Femur (tissue), 1 donor: ENCODE results near the gene MAGI1.

Source experiments
- DNase-seq: peaks from one replicate; pipeline ENCODE4 v3.0.0-alpha.2; 2017

The MAGI1 gene

DNA sequence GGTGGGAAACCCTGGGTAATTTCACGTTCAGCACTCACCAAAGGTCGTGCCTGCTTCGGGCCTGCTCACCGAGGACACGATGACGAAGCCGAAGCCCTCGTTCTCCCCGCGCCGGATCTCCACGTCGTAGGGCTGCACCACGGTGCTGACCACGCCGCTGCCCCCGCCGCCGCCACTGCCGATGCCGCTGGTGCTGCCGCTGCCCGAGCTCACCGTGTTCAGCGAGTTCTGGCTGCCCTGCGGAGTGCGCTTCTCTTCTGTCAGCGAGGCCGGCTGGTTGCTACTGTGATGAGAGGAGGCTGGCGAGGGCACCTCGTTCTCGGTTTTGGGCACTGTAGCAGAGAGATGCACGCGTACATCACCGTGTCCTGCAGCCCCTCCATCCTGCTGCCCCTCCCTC, 659.5 kb downstream of the MAGI1 start:
- no peak for DNase-seq

DNA sequence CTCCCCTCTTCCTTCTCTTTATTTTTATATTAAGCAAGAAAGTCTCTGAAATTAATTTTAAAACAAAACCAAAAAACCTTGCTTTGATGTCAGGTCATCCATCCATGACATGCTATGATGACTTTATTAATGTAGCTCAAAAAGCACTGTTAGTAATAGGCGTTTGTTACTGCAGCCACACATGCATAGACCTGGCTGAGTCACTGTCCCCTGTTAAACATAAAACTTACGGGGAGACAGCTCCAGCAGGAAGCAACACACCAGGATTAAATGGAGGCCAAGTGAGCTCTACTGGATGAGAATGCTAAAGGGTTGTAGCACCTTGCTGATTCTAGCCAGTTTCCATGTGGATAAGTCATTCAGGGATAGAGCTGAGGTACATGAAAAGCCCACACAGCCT, 661.1 kb downstream of the MAGI1 start:
- DNase-seq = no peak

DNA sequence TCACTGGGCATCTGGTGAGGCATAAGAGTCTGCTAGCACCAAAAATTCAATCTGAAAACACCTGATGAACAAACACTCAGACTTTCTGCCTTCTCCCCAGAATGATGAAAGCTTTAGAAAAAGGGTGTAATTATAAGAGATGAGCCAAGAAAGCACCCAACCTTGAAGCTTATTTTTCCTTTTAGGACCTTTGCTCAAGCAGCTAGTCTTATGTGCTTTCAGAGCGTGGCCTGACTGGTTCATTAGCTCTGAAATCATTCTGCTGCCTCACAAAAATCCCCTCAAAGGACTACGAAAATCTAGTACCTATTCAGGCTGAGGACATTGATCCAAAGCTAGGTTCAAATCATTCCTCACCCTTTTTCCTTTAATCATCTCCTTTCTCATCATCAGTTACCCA, 662.3 kb downstream of the MAGI1 start:
- no peak for DNase-seq

DNA sequence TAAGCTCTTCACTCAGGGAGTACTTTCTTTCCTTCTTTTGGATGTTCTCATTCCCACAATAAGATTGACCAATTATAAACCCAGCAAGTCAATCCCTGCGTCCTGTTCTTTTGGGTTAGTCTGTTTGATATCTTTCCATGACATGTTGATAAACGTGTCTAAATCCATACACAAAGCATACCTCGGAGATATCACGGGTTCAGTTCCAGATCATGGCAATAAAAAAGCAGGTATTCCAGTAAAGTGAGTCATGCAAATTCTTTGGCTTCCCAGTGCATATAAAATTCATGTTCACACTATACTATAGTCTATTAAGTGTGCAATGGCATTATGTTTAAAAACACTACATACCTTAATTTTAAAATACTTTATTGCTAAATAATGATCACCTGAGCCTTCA, 667.7 kb downstream of the MAGI1 start:
- DNase-seq = no peak

DNA sequence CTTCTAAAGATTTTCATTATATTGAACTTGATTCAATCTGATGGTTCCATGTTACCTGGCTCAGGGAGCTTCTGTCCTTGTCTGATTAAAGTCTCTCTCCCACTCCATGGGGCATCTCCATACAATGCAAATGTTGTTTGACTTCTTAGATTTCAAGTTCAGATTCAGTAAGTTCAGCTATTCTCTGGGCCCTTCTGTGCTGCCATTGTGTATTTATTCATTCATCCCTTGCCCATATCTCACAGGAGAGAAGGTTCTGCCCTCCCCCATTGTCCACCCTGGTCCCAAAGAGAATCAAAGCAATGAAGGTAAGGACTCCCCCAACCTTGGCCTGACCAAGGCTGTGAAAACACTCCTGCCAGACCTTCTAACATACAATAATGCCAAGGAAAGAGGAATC, 669.9 kb downstream of the MAGI1 start:
- no peak for DNase-seq

DNA sequence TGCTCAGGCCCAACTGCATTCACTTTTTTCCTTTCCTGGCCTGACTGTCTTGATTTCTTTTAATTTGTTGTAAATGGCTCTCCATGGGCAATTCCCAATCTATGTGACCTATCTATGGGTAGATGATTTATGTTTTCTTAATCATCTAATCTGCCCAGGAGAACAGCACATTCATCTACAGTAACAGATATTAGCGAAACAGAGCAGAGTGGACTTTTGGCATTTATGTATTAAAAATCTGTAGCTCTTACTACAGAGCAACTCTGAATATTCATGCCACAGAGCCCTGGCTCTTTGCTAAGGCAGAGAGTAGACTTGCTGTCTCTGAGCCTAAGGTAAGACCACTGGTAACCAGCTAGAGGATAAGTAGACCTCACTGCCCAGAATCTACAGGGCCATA, 676.0 kb downstream of the MAGI1 start:
- no peak for DNase-seq

DNA sequence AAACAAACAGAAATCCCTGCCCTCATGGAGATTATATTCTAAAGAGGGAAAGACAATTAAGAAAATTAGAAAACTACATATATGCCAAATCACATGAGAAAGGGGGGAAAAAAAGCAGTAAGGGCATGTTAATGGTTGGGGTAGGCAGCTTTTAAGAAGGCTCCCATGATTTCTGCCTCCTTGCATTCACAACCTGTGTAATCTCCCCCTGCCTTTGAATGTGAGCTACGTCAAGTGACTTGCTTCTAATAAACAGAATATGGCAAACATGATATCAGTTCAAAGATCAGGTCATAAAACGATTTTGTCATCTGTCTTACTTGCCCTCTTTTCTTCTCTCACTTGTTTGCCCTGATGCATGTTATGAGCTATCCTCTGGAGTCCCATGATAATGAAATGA, 677.3 kb downstream of the MAGI1 start:
- no peak for DNase-seq

DNA sequence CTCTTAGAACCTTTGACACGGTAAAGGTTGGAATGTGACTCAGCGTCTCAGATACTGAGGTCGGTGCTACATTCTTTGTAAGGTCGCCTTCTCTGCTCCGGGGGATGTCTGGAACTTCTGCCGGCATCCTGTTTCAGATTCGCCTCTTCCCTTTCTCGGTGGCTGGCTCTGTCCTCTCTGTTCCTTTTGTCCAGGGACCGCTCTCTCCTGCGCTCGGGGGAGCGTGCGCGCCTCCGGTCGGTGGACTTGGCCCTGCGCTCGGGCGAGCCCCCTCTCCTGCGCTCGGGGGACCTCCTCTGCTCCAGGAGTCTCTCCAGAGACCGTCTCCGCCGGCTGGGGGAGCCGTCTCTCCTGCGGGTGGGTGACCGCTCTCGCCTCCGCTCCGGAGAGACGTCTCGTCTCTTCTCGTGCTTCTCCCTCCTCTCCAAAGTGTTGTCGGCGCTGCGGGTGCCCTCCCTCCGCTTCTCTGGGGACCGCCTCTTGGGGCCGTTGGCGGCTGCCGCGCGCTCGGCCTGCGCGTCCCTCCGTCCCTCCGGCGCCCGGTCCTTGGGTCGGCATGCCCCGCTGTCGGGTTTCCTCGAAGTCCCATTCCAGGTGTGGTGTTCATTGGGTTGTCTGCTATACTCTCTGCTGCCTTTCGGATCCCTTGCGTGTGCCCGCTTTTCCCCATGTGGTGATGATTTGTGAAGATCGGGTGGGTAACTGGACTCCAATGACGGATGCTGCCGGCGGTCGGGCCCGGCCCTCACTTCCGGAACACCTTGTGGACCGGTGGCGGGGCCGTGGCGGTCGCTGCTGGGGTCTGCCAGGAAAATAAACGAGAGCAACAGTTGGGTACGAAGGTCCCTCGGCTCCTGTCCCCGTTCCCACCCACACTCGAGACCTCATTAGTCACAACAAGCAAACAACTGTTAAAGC, 682.1 kb downstream of the MAGI1 start:
- DNase-seq = peak; percentile 37

DNA sequence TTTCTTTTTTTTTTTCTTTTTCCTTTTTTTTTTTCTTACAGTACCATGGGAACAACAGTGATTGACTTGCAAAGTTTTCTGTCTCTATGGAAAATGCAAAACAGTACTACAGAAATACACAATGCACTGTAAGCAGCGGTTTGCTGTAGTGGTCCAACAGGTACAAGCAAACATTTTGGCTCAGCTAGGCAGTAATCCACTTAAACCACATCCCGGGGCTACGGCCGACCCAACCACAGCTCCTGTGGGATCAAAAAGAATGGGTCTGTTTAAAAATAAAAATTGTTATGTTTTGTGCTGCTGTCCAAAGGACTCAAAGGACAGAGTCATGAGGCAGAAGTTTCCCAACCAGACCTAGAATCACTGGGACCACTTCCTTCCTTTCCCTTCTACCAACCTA, 683.8 kb downstream of the MAGI1 start:
- peak; percentile 56 for DNase-seq

DNA sequence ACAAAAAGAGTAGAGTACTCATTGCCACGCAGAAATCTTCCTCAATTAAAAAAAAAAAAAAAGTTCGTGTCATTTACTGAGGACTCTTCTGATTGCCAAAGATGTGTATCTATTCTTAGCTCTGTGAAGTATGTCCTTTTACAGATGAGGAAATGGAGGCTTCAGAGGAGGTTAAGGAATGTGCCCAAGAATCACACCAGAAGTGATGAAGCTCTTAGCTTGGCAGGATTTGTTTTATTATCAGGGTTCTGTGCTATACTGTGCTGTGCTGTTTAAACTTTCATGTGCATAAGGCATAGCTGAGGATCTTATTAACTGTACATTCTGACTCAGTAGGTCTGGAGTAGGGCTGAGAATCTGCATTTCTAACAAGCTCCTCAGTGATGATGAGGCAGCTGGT, 685.8 kb downstream of the MAGI1 start:
- no peak for DNase-seq

DNA sequence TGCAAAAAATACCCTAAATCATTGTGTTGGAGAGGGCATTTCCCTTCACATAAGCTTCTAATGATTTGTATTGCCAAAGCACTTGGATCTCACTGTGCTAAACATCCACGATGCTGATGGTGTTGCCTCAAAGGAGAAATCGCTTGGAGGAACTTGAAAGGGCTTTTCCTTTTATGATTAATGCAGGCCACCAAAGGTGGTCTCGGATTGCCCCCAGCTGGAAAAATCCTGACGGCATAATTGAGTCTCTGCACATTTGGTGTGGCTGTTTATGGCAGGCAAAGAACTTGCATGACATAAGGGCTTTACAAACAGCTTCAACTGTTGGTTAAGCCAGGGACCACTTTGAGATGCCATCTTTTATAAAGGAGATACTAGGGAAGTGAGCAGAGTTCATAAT, 687.0 kb downstream of the MAGI1 start:
- no peak for DNase-seq

DNA sequence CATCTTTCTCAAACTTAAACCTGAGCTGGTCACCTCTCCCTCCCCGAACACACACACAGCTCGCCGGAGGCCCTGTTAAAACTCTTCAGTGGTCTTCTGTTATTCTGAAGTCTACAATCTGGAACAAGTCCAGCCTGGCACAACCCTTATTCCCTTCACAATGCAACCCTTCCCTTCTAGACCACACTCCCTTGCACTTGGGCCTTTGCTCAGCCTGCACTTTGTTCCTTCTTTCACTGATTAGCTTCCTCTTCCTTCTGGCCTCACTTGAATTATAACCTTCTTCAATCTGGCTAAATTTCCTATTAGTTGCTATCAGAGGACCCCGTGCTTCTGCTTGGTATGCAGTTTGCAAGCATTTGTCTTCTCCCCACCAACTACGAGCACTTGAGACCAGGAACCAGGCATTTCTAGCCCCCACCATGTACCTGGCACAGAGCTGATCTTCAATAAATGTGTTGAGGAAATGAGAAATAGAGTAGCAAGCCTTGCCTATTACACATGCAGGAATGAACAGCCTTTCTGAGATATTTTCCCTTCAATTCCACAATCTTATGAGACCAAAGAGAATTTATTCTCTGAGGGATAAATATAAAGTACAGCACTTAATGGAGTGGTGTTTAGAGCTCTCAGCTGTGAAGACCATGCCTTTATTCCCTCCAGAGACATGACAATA, 687.8 kb downstream of the MAGI1 start:
- no peak for DNase-seq

DNA sequence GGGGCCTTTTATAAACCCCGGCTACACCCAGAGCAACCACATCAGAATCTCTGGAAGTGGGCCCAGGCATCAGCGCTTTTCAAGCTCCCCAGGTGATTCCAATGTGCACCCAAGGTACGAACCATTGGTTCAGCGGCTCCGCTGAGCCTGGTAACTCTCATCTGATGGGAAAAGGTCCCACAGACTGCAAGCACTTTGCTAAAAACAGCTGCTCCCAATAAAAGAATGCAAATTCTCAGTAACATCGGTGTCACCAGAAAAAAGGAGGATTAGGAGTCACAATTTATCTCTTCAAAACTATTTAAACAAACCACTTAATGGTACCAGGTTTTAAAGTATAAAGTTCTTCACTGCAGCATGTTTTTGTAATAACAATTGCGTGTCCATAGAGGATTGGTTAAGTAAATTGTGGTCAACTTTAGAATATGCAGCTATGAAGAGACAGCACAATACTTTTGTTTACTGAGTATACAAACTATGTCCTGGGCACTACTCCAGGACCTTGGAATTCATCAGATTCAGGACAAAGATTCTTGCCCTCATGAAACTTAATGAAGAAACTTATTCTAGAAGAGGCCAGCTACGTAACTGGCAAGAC, 690.2 kb downstream of the MAGI1 start:
- no peak for DNase-seq

DNA sequence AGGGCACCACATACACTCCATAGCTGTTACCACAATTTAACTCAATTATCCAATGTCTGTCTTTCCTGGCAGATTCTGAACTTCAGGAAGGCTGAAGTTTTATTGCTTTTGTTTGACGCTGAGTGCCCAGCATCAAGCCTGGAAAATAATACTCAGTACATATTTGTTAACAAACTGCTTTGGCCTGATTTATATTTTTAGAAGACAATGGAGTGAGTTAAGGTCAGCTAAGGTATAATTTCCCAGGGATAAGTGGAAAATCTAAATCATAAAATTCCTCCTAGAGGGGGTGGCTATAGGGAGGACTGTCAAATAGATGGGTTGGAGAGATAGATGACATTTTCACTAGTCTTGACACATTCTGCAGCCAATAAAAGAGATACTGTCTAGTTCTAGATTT, 691.6 kb downstream of the MAGI1 start:
- DNase-seq = no peak

DNA sequence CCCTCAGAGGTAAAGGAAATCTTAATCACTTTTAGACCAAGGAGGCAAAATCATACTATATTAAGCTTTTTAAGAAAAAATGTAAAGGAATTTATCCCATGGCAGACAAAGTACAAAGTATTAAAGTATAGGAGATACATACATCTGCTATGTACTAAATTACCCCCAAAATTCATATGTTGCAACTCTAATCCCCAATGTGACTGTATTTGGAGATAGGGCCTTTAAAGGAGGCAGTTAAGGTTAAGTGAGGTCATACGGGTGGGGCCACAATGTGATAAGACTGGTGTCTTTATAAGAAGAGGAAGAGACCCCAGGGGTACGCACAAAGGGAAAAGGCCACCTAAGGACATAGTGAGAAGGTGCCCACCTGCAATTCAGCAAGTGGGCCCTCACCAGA, 693.9 kb downstream of the MAGI1 start:
- no peak for DNase-seq

DNA sequence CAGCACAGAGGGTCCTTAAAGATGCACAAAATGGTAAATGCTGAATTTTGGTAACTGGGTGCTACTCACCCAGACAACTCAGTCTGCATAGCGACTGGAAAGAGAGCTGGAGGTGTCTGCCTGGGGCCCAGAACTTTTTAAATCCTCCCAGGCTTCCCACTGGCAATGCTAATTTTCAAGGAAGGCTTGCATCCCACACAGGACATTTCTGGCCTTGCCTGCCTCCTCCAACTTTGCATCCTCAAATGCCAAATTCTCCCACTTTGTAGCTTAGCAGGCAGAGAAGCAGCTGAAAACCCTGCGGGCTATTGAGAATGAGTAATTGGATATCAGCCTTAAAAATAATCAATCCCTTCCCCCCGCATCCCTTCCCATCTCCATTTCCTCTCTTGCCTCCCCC, 694.3 kb downstream of the MAGI1 start:
- DNase-seq = no peak

DNA sequence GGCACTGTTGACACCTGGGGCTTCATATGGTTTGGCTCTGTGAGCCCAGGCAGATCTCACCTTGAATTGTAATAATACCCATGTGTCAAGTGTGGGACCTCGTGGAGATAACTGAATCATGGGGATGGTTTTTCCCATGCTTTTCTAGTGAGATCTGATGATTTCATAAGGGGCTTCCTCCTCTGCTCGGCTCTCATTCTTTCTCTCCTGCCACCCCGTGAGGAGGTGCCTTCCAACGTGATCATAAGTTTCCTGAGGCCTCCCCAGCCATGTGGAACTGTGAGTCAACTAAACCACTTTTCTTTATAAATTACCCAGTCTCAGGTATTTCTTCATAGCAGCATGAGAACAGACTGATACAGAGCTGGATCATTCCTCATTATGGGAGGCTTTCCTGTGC, 695.0 kb downstream of the MAGI1 start:
- DNase-seq = no peak

DNA sequence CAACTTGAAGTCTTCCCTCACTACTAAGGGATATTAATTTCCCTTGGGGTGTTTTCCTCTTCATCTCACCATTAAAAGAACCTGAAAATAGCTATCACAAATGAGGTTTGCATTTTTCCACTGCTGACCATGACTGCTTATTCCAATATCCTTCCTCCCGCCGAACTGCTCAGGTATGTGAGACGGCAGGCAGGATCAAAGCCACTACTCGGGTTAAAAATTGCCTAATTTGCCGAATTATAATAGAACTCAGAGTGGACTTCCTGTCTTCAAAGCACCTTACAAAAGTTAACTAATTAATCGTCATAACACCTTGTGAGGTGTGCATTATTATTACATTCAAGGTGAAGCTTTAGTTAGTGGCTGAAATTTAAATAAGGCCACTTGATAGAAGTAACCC, 695.7 kb downstream of the MAGI1 start:
- no peak for DNase-seq

DNA sequence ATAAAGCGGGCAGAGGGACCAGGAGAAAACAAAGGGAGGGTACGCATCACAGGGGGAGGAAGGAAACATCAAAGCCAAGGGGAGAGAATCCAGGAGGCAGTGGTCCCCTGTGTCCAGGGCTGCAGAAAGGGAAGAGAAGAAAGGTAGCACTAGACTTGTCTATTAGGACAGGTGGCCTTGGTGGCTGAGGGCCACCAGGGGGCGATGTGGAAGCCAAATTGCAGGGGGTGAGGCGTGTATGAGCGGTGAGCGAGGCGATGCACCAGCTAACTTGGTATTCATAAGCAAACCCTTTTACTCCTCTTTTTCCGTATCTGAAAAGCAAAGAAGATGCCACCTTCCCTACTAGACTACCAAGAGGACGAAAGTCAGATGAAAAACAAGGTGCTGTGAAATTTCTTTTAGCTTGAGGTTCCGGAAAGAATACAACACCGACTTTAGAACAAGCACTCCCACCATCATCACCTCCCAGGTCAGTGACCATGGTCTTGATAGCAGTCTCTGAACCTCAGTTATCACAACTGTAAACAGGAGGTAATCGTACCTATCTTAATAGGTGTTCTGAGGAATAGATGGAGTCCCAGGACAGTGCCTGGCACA, 696.5 kb downstream of the MAGI1 start:
- DNase-seq = peak; percentile 29

DNA sequence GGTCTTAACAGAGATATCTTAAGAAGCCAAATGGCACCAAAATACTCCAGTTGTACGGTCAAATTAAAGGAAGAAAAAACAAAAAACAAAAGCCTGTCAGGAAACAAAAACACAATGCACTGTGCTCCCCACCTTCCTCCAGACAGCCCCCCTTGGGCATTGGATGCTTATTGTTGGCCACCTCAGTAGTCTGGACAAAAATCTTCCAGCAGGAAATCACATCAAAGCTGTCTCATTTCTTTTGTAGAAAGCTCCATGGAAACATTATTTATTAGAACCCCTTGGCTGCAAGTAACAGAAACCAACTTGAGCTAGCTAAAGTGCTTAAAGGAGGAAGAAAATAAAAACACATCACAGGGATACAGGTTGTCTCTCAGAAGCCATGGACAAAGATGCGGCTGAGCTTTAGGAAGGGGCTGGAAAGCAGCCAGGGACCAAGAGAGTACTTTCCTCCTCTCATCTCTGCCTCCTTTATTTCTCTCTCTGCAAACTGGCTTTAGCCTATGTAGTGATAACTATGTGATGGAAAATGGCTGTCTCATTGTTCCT, 699.5 kb downstream of the MAGI1 start:
- DNase-seq = no peak

DNA sequence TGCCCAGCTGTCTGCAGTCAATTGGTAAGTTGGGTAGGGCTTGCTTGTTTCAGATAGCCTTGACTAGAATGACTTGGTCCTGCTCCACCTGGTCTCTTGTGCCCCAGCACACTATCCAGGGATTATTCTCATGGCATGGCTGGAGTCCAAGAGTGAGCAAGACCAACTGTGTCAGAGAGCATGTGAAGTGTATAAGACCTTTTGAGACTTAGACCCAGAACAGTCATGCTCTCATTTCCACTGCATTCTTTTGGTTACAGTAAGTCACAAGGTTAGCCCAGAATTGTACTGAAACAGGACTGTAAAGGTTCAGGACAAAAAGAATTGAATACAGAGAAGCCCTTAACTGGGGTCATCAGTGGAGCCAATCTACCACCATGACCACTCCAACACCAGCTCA, 700.1 kb downstream of the MAGI1 start:
- no peak for DNase-seq

DNA sequence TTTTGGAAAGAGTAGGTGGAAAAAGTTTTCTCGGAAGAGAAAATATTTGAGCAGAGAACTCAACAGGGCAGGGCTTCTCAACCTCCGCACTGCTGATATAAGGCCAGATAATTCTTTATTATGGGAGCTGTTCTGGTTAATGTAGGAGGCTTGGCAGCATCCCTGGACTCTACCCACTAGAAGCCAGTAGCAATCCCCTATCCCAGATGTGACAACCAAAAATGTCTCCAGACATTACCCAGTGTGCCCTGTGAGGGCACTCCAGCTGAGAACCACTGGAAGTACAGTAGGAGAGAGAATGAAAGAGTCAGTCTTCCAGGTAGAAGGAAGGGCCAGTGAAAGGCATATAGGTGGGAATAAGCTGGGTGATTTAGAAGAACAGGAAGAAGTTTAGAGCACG, 703.1 kb downstream of the MAGI1 start:
- DNase-seq = no peak

DNA sequence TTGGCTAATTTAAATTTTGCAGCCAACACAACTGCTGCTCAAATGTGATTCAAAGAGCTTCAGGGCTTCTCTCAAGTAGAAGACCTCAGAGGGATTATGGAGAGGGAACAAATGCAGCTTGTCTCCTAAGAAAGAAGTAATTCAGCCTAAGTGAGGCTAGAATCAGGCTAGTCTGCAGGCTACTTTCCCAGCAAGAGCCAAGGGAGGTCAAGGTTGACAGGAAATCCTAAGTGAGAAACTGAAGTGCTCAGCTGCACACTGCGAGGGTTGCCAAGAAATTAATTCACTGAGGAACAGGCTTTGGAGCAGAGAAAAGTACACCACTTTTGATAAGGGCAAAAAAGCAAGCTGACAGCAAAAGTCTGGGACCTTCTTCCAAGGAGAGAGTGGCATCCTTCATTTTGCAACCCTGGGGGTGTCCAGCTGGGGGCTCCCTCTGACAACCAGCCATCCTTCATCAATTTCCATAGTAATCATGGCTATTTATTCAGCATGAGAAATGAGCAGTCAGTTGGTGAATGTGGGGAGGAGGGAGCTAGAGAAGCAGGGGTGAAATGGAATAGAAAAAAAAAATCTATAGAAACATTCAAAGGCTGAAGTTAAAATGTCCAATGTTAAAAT, 704.6 kb downstream of the MAGI1 start:
- DNase-seq = peak; percentile 61
